ENCODE results near the gene CBLC.
A peak's percentile ranks its signal among the peaks of the same experiment; 100 is the strongest.
"Not testable (repeated sequence)": the region's sequence is repeated elsewhere in the genome, so short reads cannot be mapped to it uniquely, and the experiment has no call there.

CBLC gene

DNA sequence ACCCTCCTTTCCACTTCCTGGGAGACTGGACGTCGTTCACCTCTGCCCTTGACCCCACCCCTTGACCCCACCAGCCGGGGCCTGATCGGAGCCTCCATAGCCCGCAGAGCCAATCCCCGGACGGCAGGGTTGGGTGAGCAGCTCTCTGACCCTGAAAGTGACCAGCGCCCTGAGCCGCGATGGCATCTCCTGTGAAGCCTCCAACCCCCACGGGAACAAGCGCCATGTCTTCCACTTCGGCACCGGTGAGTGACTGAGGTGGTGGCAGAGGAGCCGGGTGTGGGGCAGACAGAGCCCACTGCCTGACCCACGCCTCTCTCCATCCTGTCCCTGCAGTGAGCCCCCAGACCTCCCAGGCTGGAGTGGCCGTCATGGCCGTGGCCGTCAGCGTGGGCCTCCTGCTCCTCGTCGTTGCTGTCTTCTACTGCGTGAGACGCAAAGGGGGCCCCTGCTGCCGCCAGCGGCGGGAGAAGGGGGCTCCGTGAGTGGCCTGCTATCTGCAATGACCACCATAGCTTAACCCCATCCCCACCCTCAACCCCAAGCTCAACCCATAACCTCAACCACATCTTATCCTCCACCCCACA, 41.6 kb downstream of the CBLC start:
- no peak for DNase-seq (ENCODE audit: low spot score)

- DNase-seq (ENCODE audit: low spot score), result peak; percentile 33
Observed at GRCh38 chr19:44820648-44821609, 43.2 kb downstream of the CBLC start.

DNA sequence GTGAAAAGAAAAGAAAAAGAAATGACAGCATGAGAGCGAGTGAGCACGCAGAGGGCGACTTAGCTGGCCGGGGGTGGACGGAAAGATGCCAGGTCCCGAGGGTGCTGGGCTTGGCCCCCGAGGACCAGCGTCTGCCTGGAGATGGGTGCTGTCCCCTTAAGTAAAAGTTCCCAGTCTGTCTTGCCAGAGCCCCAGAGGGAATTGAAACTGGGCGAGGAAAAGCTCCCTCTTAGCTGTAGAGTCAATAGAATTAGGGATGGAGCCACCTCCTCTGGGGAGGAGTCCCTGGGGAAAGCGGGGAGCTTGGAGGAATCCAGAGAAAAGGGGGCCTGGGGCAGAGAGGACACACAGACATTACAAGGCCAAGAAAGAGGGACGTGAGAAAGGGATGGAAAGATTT, 44.5 kb downstream of the CBLC start:
- no peak for DNase-seq (ENCODE audit: low spot score)

DNA sequence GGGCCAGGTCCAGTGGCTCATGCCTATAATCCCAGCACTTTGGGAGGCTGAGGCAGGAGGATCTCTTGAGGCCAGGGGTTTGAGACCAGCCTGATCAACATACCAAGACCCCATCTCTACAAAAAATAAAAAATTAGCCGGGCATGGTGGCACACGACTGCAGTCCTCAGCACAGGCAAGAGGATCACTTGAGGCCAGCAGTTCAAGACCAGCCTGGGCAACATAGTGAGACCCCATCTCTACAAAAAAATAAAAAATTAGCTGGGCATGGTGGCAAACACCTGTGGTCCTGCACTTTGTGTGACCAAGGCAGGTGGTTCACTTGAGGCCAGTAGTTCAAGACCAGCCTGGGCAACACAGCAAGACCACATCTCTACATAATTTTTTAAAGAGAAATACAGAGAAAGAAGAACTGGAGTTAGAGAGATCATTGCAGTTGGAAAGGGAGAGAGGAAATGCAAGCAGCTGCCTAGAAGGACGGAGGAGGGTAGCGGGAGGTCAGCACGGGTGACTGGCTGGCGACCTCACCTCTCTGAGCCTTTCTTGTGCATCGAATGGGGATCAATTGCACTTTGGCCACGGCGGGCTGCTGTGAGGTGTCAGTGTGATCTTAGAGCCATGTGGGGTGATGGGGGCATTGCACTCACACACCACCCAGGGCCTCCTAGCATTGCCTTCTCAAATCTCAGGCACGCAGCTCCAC, 45.1 kb downstream of the CBLC start:
- DNase-seq (ENCODE audit: low spot score), result no peak

DNA sequence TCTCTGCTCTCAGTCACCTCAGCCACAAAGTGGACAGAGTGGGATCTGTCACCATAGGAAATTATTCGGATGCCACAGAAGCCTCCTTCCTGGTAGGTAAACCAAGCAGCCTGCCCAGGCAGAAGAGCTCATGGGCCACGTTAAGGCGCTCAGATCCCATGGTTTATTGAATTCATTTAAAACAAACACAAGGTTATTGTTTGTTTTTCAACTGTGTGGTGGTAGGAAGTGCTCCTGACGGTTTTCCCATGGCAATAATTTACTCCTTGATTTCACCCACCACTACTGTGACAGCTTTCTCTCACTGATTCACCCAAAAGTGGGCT, 45.6 kb downstream of the CBLC start:
- no peak for DNase-seq (ENCODE audit: low spot score)

DNA sequence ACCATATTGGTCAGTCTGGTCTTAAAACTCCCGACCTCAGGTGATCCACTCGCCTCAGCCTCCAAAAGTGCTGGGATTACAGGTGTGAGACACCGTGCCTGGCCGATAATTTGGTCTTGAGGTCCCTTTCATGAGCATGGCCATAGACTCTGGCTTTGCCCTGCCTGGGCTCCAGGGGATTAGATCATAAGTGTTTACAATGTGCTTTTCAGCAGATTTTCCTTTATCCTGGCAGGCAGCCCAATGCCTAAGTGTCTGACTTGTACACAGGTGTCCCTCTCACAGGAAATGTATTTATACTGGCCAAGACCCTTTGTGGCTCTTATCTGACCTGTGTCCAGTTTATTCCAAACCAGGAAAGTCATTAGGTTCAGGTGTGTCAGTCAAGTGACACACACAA, 47.1 kb downstream of the CBLC start:
- no peak for DNase-seq (ENCODE audit: low spot score)

DNA sequence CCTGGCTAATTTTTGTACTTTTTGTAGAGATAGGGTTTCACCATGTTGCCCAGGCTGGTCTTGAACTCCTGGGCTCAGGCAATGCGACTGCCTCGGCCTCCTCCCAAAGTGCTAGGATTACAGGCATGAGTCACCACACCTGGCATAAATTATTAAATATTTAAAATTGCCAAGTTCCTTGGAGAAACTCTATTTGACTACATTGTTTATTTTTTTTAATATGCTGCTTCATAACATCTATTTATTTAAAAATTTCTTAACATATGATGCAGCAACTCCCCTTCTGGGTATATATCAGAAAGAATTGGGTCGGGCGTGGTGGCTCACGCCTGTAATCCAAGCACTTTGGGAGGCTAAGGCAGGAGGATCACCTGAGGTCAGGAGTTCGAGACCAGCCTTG, 55.2 kb downstream of the CBLC start:
- DNase-seq (ENCODE audit: low spot score), result not testable (repeated sequence)

- not testable (repeated sequence) for DNase-seq (ENCODE audit: low spot score)
Observed at GRCh38 chr19:44834399-44834798, 56.7 kb downstream of the CBLC start.

DNA sequence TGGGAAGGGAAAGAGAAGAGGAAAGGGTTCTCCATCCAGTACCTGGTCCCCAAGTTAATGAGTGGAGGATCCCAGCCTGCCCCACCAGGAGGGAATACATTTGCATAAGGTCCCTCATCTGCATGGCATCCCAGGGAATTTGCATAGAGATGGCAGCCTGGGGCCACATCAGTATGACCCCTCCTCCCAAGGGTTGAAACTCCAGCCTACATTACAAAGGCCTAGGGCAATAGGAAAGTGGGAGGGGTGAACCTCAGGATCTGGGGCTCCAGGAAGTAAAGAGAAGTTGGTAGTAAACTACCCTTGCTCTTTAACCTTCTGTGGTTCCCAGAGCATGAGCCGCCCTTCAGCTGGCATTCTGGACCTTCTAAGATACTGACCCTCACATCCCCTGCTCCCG, 61.6 kb downstream of the CBLC start:
- DNase-seq (ENCODE audit: low spot score), result no peak

GRCh38 chr19:44840811-44841210, 63.1 kb downstream of the CBLC start:
- no peak for DNase-seq (ENCODE audit: low spot score)

- no peak for DNase-seq (ENCODE audit: low spot score)
Observed at GRCh38 chr19:44841231-44841630, 63.5 kb downstream of the CBLC start.

DNA sequence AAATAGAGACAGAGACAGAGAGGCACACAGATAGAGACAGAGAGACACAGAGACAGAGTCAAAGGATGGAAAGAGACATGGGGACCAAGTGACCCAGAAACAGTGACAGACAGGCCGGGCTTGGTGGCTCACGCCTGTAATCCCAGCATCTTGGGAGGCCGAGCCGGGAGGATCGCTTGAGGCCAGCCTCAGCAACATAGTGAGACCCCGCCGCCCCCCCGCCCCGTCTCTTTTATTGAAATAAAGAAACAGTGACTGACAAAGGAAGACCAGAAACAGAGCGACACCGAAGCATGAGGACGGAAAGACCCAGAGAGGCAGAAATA, 67.6 kb downstream of the CBLC start:
- DNase-seq (ENCODE audit: low spot score), result no peak

GRCh38 chr19:44845612-44846454, 68.1 kb downstream of the CBLC start, which contains the start of gene NECTIN2:
Gene NECTIN2 (plus strand): TSS chr19:44846297. CDS start chr19:44846526, 229 bp downstream.
- peak; percentile 99 for DNase-seq (ENCODE audit: low spot score)

- peak; percentile 11 for DNase-seq (ENCODE audit: low spot score)
Observed at GRCh38 chr19:44846455-44847143, 68.9 kb downstream of the CBLC start.

DNA sequence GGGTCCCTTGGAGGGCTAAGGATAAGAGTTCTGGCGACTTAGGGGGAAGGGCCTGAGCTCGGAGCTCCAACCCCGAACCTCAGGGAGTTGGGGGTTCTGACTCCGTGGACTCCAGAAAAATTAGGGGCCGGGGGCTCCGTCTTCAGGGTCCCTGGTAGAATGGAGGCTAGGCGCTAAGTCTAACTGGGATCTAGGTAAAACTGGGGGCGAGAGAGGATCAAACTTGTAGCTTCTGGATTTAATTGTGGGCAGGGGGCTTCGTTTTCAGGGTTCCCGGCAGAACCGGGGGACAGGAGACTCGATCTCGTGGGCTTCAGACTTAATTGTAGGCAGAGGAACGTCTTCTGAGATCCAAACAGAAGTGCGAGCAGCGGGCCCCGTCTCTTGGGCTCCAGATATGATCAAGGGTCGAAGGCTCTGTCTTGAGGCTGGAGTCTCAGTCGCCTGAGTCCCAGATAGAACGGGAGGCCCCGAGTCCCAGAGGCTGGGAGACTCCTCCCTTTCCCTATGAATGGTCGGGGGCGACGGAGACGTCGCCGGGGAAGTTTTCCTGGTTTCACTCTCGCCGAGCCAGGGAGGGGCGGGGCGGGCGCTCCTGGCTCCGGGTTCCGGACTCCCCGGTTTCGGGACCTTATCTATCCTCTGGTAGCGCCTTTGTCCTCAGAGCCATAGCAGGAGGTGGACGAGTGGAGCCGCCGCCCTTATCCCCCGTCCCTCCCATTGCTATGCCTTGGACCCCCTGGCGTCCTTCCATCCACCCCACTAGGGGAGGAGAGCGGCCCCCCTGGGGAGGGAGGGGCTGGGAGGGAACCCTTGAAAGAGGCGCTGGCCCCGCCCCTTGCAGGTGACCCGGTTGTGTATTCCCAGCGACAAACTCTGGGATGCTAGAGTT, 69.7 kb downstream of the CBLC start:
- DNase-seq (ENCODE audit: low spot score), result peak; percentile 43

DNA sequence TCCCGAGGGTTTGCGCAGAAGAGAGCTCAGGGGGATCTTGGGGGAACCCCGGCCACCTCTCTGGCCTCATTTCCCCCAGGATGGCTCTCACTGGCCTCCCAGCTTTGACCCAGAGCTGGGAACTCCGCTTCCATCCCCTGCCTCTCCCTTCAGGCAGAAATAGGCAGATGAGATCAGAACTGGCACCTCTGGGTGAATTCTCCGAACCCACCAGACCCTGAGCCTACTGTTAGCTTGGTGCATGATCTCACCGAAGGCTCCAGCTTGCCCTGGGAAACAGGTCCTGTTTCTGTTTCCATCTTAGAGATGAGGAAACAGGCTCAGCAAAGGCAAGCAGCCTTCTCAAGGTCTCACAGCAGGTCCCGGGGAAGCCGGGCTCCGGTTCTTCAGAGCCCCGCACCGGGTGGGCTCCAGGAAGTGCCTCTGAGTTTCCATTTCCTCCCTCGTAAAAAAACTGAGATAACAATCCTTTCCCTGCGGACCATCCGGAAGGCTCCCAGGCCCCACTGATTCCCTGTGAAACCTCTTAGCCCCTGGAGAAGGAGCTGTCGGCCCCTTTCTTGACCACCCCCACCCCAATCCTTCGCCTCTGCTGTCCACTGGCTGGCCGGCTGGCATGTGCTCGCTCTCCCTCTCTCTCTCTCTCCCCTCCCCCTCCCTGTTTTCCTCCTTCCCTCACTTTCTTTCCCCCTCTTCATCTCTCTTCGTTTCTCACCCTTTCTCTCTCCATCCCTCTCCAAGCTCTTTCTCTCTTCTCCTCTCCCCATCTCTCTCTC, 70.5 kb downstream of the CBLC start:
- peak; percentile 73 for DNase-seq (ENCODE audit: low spot score)

DNA sequence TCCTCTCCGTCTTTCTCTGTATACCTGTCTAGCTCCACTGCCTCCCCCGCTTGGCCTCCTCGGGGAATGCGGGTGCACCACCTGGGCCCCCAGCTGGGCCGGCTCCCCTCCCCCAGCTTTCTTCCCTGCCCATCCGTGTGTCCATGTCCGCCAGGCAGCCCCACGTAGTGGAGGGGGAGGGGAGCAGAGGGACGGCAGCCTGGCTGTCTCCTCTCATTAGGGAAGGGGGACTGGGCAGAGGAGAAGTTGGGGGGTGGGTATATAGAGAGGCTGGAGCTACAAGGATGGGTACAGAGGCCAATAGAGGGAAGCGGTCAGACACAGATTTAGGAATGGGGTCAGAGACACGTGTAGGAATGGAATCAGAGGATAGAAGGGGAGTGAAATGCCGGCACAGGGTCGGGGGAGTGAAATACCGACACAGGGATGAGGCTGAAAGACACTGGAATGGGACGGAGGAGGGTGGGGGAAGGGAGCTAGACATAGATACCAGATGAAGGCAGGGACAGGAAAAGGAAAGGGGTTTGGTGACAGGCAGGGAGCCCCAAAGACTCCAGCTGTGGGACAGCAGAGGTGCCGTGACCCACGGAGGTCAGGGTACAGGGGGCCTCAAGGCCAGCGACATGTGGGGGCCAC, 71.2 kb downstream of the CBLC start:
- peak; percentile 25 for DNase-seq (ENCODE audit: low spot score)
